Measurements from ENCODE around the gene PAQR4.

The PAQR4 gene

GRCh38 chr16:2953706-2954627 lies 15.2 kb upstream of the PAQR4 start:
- Histone ChIP-seq H3K27ac (peak overlapping the region; percentile 96), H3K27me3 (no peaks in the 10 kb centered on the region), H4K20me1 (no peaks in the 10 kb centered on the region), H3K4me2 (peak overlapping the region; percentile 94), H3K4me1 (peaks cover 77% of the 10 kb centered on the region), H3K9me3 (no peaks in the 10 kb centered on the region), H3K9ac (peak overlapping the region; percentile 84), H3K4me3 (peak overlapping the region; percentile 44), H3K36me3 (peaks cover 15% of the 10 kb centered on the region)
- TF ChIP-seq Cebpa-rat (IDR thresholded peaks at IDR 0.05): no peak

- Histone ChIP-seq H3K9me3 (no peaks in the 10 kb centered on the region), H4K20me1 (no peaks in the 10 kb centered on the region), H3K9ac (peak overlapping the region; percentile 84), H3K36me3 (peaks cover 6% of the 10 kb centered on the region), H3K27ac (peak overlapping the region; percentile 96), H3K27me3 (no peaks in the 10 kb centered on the region), H3K4me1 (peaks cover 84% of the 10 kb centered on the region), H3K4me2 (peak overlapping the region; percentile 94), H3K4me3 (peak overlapping the region; percentile 44; the same call in 1 of the 2 replicates)
- TF ChIP-seq Cebpa-rat (IDR thresholded peaks at IDR 0.05): no peak
Measured at GRCh38 chr16:2954656-2955381, 14.3 kb upstream of the PAQR4 start.

GRCh38 chr16:2955438-2955778 lies 13.7 kb upstream of the PAQR4 start:
- Histone ChIP-seq H3K9me3 (no peaks in the 10 kb centered on the region), H3K4me2 (peak overlapping the region; percentile 94), H3K27me3 (no peaks in the 10 kb centered on the region), H3K27ac (peak overlapping the region; percentile 96), H3K9ac (peak overlapping the region; percentile 84; the same call in 1 of the 2 replicates), H3K4me1 (peaks cover 84% of the 10 kb centered on the region), H3K4me3 (peak overlapping the region; percentile 44; the same call in 1 of the 2 replicates), H4K20me1 (no peaks in the 10 kb centered on the region), H3K36me3 (peaks cover under 1% of the 10 kb centered on the region; the same call in 1 of the 2 replicates)
- TF ChIP-seq Cebpa-rat (IDR thresholded peaks at IDR 0.05): no peak

GRCh38 chr16:2955779-2956578 lies 13.2 kb upstream of the PAQR4 start:
- Histone ChIP-seq H3K27ac (peak overlapping the region; percentile 96), H3K9ac (peak overlapping the region; percentile 64; the same call in 1 of the 2 replicates), H3K4me1 (peaks cover 84% of the 10 kb centered on the region), H3K27me3 (no peaks in the 10 kb centered on the region), H4K20me1 (no peaks in the 10 kb centered on the region), H3K4me3 (no peak overlapping the region), H3K4me2 (peak overlapping the region; percentile 94), H3K9me3 (no peaks in the 10 kb centered on the region), H3K36me3 (no peaks in the 10 kb centered on the region)
- no peak for TF ChIP-seq Cebpa-rat (IDR thresholded peaks at IDR 0.05)

- Histone ChIP-seq H3K9me3 (no peaks in the 10 kb centered on the region), H3K9ac (no peak overlapping the region), H3K4me2 (peak overlapping the region; percentile 94), H3K36me3 (no peaks in the 10 kb centered on the region), H4K20me1 (no peaks in the 10 kb centered on the region), H3K4me3 (no peak overlapping the region), H3K4me1 (peaks cover 84% of the 10 kb centered on the region), H3K27me3 (no peaks in the 10 kb centered on the region), H3K27ac (peak overlapping the region; percentile 96)
- no peak for TF ChIP-seq Cebpa-rat (IDR thresholded peaks at IDR 0.05)
Measured at GRCh38 chr16:2956579-2956956, 12.6 kb upstream of the PAQR4 start.

GRCh38 chr16:2959206-2959605 lies 9.9 kb upstream of the PAQR4 start:
- Histone ChIP-seq H3K4me3 (no peak overlapping the region), H3K4me1 (peaks cover 73% of the 10 kb centered on the region), H3K27me3 (peaks cover 19% of the 10 kb centered on the region; the same call in 1 of the 2 replicates), H4K20me1 (no peaks in the 10 kb centered on the region), H3K36me3 (no peaks in the 10 kb centered on the region), H3K27ac (0 out of 2 replicates have a peak overlapping the region, but pooled peaks have one; percentile 22), H3K4me2 (peak overlapping the region; percentile 45), H3K9ac (no peak overlapping the region), H3K9me3 (no peaks in the 10 kb centered on the region)
- TF ChIP-seq Cebpa-rat (IDR thresholded peaks at IDR 0.05): no peak

- no peaks in the 10 kb centered on the region for H3K36me3 ChIP-seq
- TF ChIP-seq Cebpa-rat (IDR thresholded peaks at IDR 0.05): no peak
- peaks cover 22% of the 10 kb centered on the region; the same call in 1 of the 2 replicates for H3K27me3 ChIP-seq
Measured at GRCh38 chr16:2960183-2961010, 8.8 kb upstream of the PAQR4 start.

GRCh38 chr16:2962334-2963073 lies 6.6 kb upstream of the PAQR4 start:
- Histone ChIP-seq H3K4me1 (peaks cover 61% of the 10 kb centered on the region), H4K20me1 (peaks cover 24% of the 10 kb centered on the region), H3K27ac (peak overlapping the region; percentile 60), H3K9me3 (no peaks in the 10 kb centered on the region), H3K4me3 (peak overlapping the region; percentile 84), H3K36me3 (peaks cover 11% of the 10 kb centered on the region; the same call in 1 of the 2 replicates), H3K27me3 (peaks cover 22% of the 10 kb centered on the region; the same call in 1 of the 2 replicates), H3K4me2 (peak overlapping the region; percentile 99), H3K9ac (peak overlapping the region; percentile 83)
- TF ChIP-seq Cebpa-rat (IDR thresholded peaks at IDR 0.05): no peak

More at GRCh38 chr16:2960183-2961010, 8.8 kb upstream of the PAQR4 start:
- peak overlapping the region; percentile 57 for H3K4me2 ChIP-seq
- H3K27ac ChIP-seq: peak overlapping the region; percentile 22; the same call in 1 of the 2 replicates
- peaks cover 64% of the 10 kb centered on the region for H3K4me1 ChIP-seq
- no peak overlapping the region for H3K9ac ChIP-seq
- H4K20me1 ChIP-seq: peaks cover 4% of the 10 kb centered on the region
- no peak overlapping the region for H3K4me3 ChIP-seq
- no peaks in the 10 kb centered on the region for H3K9me3 ChIP-seq

Measured in BLaER1 (cell line).